ENCODE measurements around the gene WNT7A. TPM values are rescaled to one million over a fixed set of nuclear protein-coding genes. Genes with fewer than 3 reads are reported as not detected.

WNT7A gene
- total and polyA plus RNA-seq, 2 donors (not counting 1 experiment from before 2014, with no cell fraction given) = not detected

DNA sequence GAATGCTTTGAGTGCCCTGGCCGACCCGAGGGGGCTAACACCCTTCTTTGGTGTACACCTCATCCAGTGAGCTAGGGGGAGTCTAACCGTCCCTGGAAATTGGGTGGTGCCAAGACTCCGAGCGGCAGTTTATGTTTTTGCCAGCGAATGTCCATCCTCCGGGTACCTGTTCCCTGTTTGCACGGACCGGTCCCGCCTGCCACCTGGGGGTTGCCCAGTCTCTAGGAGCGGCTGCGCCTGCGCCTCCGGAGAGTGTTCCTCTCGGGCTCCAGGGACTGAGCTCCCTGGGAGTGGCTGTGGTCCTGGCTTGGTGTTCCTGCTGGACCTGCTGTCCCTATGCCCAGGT lies 913 bp upstream of the WNT7A start:
- POLR2A ChIA-PET = no interaction called here
- no peak for ATAC-seq (ENCODE audit: low read depth)
- H3K27ac ChIP-seq (ENCODE audit: low read length in 2 of 2) = no peak overlapping the region
- Mint-ChIP-seq H3K9me3 (ENCODE audit: insufficient read depth) (no peaks in the 10 kb centered on the region), H3K27ac (no peak overlapping the region), H3K27me3 (peaks cover 68% of the 10 kb centered on the region), H3K4me3 (peak overlapping the region; percentile 57), H3K4me1 (peaks cover 11% of the 10 kb centered on the region)
- intact Hi-C loops (cut with micrococcal nuclease) = no loop called here
- no peaks in the 10 kb centered on the region for H3K36me3 ChIP-seq (replicated peaks in 1 of 2; ENCODE audit: control extremely low read depth in 1 of 2, control insufficient read depth in 1 of 2, extremely low read depth in 1 of 2, insufficient read depth in 2 of 2, low read length in 1 of 2)
- CTCF ChIA-PET = interaction anchor here (1.3 to 1.4 kb wide), 2 partner anchors 9 to 223 kb away, joined by 3 read pairs; no protein-coding TSS in a partner anchor
- WGBS (ENCODE audit: insufficient coverage) = 13% methylated on average over 15 of the region's 15 CpGs
- peaks cover 0 to 66% (median 29%) of the 10 kb centered on the region in 4 experiments for H3K27me3 ChIP-seq (replicated peaks in 1 of 4; ENCODE audit: control extremely low read depth in 1 of 4, control insufficient read depth in 3 of 4, insufficient read depth in 4 of 4, low read length in 3 of 4)
- TF ChIP-seq EZH2 (IDR thresholded peaks at IDR 0.05; ENCODE audit: borderline replicate concordance, insufficient read depth, low read depth, low read length, poor library complexity, severe bottlenecking) (no peak), CTCF (IDR thresholded peaks at IDR 0.05) (no peak)
- no peaks in the 10 kb centered on the region for H3K79me2 ChIP-seq (ENCODE audit: control insufficient read depth, insufficient read depth, low read length)
- DNase-seq = no peak
- no peaks in the 10 kb centered on the region for H4K20me1 ChIP-seq (ENCODE audit: control insufficient read depth, insufficient read depth, low read length, poor library complexity, severe bottlenecking)
- peak overlapping the region; percentile 72 for H3K4me2 ChIP-seq (replicated peaks; ENCODE audit: low read depth, low read length, poor library complexity, severe bottlenecking)
- H3K9ac ChIP-seq (ENCODE audit: low read length) = no peak overlapping the region
- H3K4me1 ChIP-seq (ENCODE audit: control insufficient read depth in 2 of 2, insufficient read depth in 2 of 2, low read length in 2 of 2) = peaks cover 23 to 27% of the 10 kb centered on the region in 2 donors
- H2AFZ ChIP-seq (ENCODE audit: insufficient read depth, low read depth, low read length, poor library complexity, severe bottlenecking) = peak overlapping the region; percentile 38
- no peak overlapping the region for H3K4me3 ChIP-seq (ENCODE audit: control extremely low read depth in 1 of 5, extremely low read depth in 1 of 5, insufficient read depth in 1 of 5, low read depth in 2 of 5, low read length in 4 of 5)
- H3K9me3 ChIP-seq (ENCODE audit: control extremely low read depth in 1 of 3, control insufficient read depth in 2 of 3, insufficient read depth in 1 of 3, low read length in 2 of 3) = peaks cover 0 to 15% (median 0%) of the 10 kb centered on the region in 3 donors

DNA sequence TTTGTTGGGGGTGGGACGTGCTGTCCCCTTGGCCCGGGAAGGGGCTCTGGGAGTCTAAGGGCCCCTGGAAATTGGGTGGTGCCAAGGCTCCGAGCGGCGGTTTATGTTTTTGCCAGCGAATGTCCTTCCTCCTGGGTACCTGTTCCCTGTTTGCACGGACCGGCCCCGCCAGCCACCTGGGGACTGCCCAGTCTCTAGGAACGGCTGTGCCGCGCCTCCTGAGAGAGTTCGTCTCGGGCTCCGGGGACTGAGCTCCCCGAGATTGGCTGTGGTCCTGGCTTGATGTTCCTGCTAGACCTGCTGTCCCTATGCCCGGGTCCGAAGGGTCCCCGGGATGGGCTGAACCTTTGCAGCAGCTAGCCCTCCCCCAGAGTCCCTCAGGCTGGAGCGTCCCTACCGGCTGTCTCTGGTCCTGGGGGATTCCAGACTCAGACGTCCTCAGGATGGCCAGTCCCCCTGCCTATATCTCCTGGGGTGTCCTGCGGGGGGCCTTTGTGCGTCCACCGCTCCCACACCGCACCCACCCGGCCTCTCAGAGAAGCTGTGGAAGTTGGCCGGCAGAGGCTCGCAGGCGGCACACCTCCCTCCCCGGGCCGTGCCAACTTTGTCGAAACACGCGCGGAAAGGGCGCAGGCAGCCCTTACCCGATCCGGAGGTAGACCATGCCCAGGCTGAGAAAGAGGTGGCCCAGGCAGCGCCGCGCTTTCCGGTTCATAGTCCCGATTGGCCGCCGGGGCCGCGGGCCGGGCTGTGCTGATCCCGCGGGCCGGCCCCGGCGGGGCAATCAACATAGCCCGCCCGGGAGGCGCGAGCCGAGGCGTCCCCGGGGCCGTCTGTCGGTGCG lies 547 bp downstream of the WNT7A start:
- ATAC-seq (ENCODE audit: low read depth) = no peak
- H4K20me1 ChIP-seq (ENCODE audit: control insufficient read depth, insufficient read depth, low read length, poor library complexity, severe bottlenecking) = no peaks in the 10 kb centered on the region
- CTCF ChIA-PET = interaction anchor here (1.0 to 1.8 kb wide), 2 partner anchors 17 to 786 kb away, joined by 3 to 6 read pairs; no protein-coding TSS in a partner anchor
- DNase-seq = peak; percentile 32
- peak overlapping the region; percentile 72 for H3K4me2 ChIP-seq (replicated peaks; ENCODE audit: low read depth, low read length, poor library complexity, severe bottlenecking)
- no peaks in the 10 kb centered on the region for H3K36me3 ChIP-seq (replicated peaks in 1 of 2; ENCODE audit: control extremely low read depth in 1 of 2, control insufficient read depth in 1 of 2, extremely low read depth in 1 of 2, insufficient read depth in 2 of 2, low read length in 1 of 2)
- Mint-ChIP-seq H3K4me3 (peak overlapping the region; percentile 75), H3K27me3 (peaks cover 64% of the 10 kb centered on the region), H3K9me3 (ENCODE audit: insufficient read depth) (no peaks in the 10 kb centered on the region), H3K27ac (no peak overlapping the region), H3K4me1 (peaks cover 11% of the 10 kb centered on the region)
- peaks cover 0 to 67% (median 32%) of the 10 kb centered on the region in 4 experiments for H3K27me3 ChIP-seq (replicated peaks in 1 of 4; ENCODE audit: control extremely low read depth in 1 of 4, control insufficient read depth in 3 of 4, insufficient read depth in 4 of 4, low read length in 3 of 4)
- H3K79me2 ChIP-seq (ENCODE audit: control insufficient read depth, insufficient read depth, low read length) = no peaks in the 10 kb centered on the region
- peaks cover 23 to 27% of the 10 kb centered on the region in 2 donors for H3K4me1 ChIP-seq (ENCODE audit: control insufficient read depth in 2 of 2, insufficient read depth in 2 of 2, low read length in 2 of 2)
- WGBS (ENCODE audit: insufficient coverage) = 3% methylated on average over 64 of the region's 64 CpGs
- peak overlapping the region in 3 of 5 experiments; percentile 9 to 33 (median 15) for H3K4me3 ChIP-seq (ENCODE audit: control extremely low read depth in 1 of 5, extremely low read depth in 1 of 5, insufficient read depth in 1 of 5, low read depth in 2 of 5, low read length in 4 of 5)
- peaks cover 0 to 15% (median 0%) of the 10 kb centered on the region in 3 donors for H3K9me3 ChIP-seq (ENCODE audit: control extremely low read depth in 1 of 3, control insufficient read depth in 2 of 3, insufficient read depth in 1 of 3, low read length in 2 of 3)
- intact Hi-C loops (cut with micrococcal nuclease) = loop anchor here (10.0 kb wide), 1 partner anchor 225 kb away; no protein-coding TSS in a partner anchor
- peak overlapping the region; percentile 38 for H2AFZ ChIP-seq (ENCODE audit: insufficient read depth, low read depth, low read length, poor library complexity, severe bottlenecking)
- no peak overlapping the region for H3K9ac ChIP-seq (ENCODE audit: low read length)
- H3K27ac ChIP-seq (ENCODE audit: low read length in 2 of 2) = no peak overlapping the region
- no peak for TF ChIP-seq EZH2 (IDR thresholded peaks at IDR 0.05; ENCODE audit: borderline replicate concordance, insufficient read depth, low read depth, low read length, poor library complexity, severe bottlenecking)
- no peak for TF ChIP-seq CTCF (IDR thresholded peaks at IDR 0.05)
- POLR2A ChIA-PET = no interaction called here

Measured in B cell (primary cell).